Measurements from ENCODE around the gene INTS7. TPM values are rescaled to one million over a fixed set of nuclear protein-coding genes. Genes with fewer than 3 reads are reported as not detected.

Gene INTS7
- total and polyA plus RNA-seq, 7 experiments from 2014 or later = 7.3 to 33.5 (median 8.6) TPM

GRCh38 chr1:211975152-211975941 lies 60.0 kb downstream of the INTS7 start:
- ATAC-seq = no peak
- no peaks in the 10 kb centered on the region for H3K4me1 ChIP-seq (ENCODE audit: control insufficient read depth in 2 of 2, insufficient read depth in 2 of 2, low read length in 2 of 2)
- CTCF ChIA-PET = no interaction called here
- Mint-ChIP-seq H3K9me3 (no peaks in the 10 kb centered on the region), H3K36me3 (peaks cover 18 to 61% (median 35%) of the 10 kb centered on the region in 5 donors), H3K4me3 (no peak overlapping the region), H3K27ac (peak overlapping the region in 2 of 9 donors; percentile 36 to 39), H3K4me1 (peaks cover 0 to 4% (median 0%) of the 10 kb centered on the region in 7 donors), H3K27me3 (no peaks in the 10 kb centered on the region)
- DNase-seq = no peak
- H3K27ac ChIP-seq (ENCODE audit: low read depth, low read length) = no peak overlapping the region
- no peak overlapping the region for H3K4me3 ChIP-seq (ENCODE audit: low read length)
- peaks cover 0 to 21% (median 0%) of the 10 kb centered on the region in 3 experiments for H3K36me3 ChIP-seq (ENCODE audit: control insufficient read depth in 2 of 3, insufficient read depth in 3 of 3, low read length in 3 of 3)
- POLR2A ChIA-PET = no interaction called here
- no peaks in the 10 kb centered on the region for H3K9me3 ChIP-seq (ENCODE audit: control insufficient read depth in 2 of 3, low read length in 3 of 3)
- H3K27me3 ChIP-seq (ENCODE audit: control insufficient read depth in 2 of 2, insufficient read depth in 2 of 2, low read length in 2 of 2) = no peaks in the 10 kb centered on the region
- intact Hi-C loops (cut with micrococcal nuclease) = no loop called here

GRCh38 chr1:211973541-211973940 lies 61.8 kb downstream of the INTS7 start:
- Mint-ChIP-seq H3K4me1 (peaks cover 0 to 4% (median 0%) of the 10 kb centered on the region in 7 donors), H3K36me3 (peaks cover 6 to 57% (median 29%) of the 10 kb centered on the region in 5 donors), H3K9me3 (no peaks in the 10 kb centered on the region), H3K27me3 (no peaks in the 10 kb centered on the region), H3K4me3 (no peak overlapping the region), H3K27ac (no peak overlapping the region)
- ATAC-seq = no peak
- Histone ChIP-seq H3K36me3 (ENCODE audit: control insufficient read depth in 2 of 3, insufficient read depth in 3 of 3, low read length in 3 of 3) (peaks cover 0 to 10% (median under 1%) of the 10 kb centered on the region in 3 experiments), H3K9me3 (ENCODE audit: control insufficient read depth in 2 of 3, low read length in 3 of 3) (no peaks in the 10 kb centered on the region), H3K4me1 (ENCODE audit: control insufficient read depth in 2 of 2, insufficient read depth in 2 of 2, low read length in 2 of 2) (no peaks in the 10 kb centered on the region), H3K27ac (ENCODE audit: low read depth, low read length) (no peak overlapping the region), H3K27me3 (ENCODE audit: control insufficient read depth in 2 of 2, insufficient read depth in 2 of 2, low read length in 2 of 2) (no peaks in the 10 kb centered on the region), H3K4me3 (ENCODE audit: low read length) (no peak overlapping the region)
- no peak for DNase-seq
- intact Hi-C loops (cut with micrococcal nuclease) = no loop called here
- CTCF ChIA-PET = no interaction called here
- POLR2A ChIA-PET = no interaction called here

GRCh38 chr1:211968200-211968834 lies 67.0 kb downstream of the INTS7 start:
- no peak for DNase-seq
- no peak for ATAC-seq
- no peak overlapping the region for H3K27ac Mint-ChIP-seq
- H3K4me3 Mint-ChIP-seq = no peak overlapping the region
- Histone ChIP-seq H3K36me3 (ENCODE audit: control insufficient read depth in 2 of 3, insufficient read depth in 3 of 3, low read length in 3 of 3) (peaks cover 0 to 5% (median 4%) of the 10 kb centered on the region in 3 experiments), H3K4me1 (ENCODE audit: control insufficient read depth in 2 of 2, insufficient read depth in 2 of 2, low read length in 2 of 2) (no peaks in the 10 kb centered on the region), H3K4me3 (ENCODE audit: low read length) (no peak overlapping the region), H3K9me3 (ENCODE audit: control insufficient read depth in 2 of 3, low read length in 3 of 3) (no peaks in the 10 kb centered on the region), H3K27ac (ENCODE audit: low read depth, low read length) (no peak overlapping the region), H3K27me3 (ENCODE audit: control insufficient read depth in 2 of 2, insufficient read depth in 2 of 2, low read length in 2 of 2) (no peaks in the 10 kb centered on the region)
- peaks cover 4 to 52% (median 47%) of the 10 kb centered on the region in 5 donors for H3K36me3 Mint-ChIP-seq
- intact Hi-C loops (cut with micrococcal nuclease) = no loop called here
- H3K4me1 Mint-ChIP-seq = peaks cover 0 to 11% (median 0%) of the 10 kb centered on the region in 7 donors
- peaks cover 0 to 10% (median 1%) of the 10 kb centered on the region in 11 donors for H3K9me3 Mint-ChIP-seq
- ChIA-PET CTCF (no interaction called here), POLR2A (no interaction called here)
- no peaks in the 10 kb centered on the region for H3K27me3 Mint-ChIP-seq

DNA sequence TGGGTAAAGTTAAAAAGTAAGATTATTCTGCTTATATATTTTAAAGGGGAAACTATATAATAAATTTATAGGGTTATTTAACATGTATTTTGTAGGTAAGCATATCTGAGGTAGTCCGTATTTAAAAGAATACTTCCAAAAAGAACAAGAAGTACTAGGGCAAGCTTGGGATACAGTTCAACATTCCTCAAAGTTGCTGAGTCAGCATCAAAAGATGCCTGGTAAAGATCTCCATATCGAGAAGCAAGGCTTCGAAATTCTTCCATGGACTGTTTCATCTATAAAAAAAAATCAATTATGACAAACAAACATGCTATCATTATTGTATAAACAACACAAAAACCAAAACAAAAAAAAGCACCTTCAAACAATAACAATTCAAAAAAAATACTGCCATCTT lies 67.7 kb downstream of the INTS7 start:
- Mint-ChIP-seq H3K4me3 (no peak overlapping the region), H3K9me3 (peaks cover 0 to 15% (median 1%) of the 10 kb centered on the region in 11 donors), H3K27me3 (no peaks in the 10 kb centered on the region), H3K27ac (no peak overlapping the region), H3K4me1 (peaks cover 0 to 11% (median 0%) of the 10 kb centered on the region in 7 donors), H3K36me3 (peaks cover 7 to 59% (median 53%) of the 10 kb centered on the region in 5 donors)
- intact Hi-C loops (cut with micrococcal nuclease) = no loop called here
- DNase-seq (no peak), ATAC-seq (no peak)
- ChIA-PET CTCF (no interaction called here), POLR2A (no interaction called here)
- Histone ChIP-seq H3K27ac (ENCODE audit: low read depth, low read length) (no peak overlapping the region), H3K27me3 (ENCODE audit: control insufficient read depth in 2 of 2, insufficient read depth in 2 of 2, low read length in 2 of 2) (no peaks in the 10 kb centered on the region), H3K9me3 (ENCODE audit: control insufficient read depth in 2 of 3, low read length in 3 of 3) (no peaks in the 10 kb centered on the region), H3K4me1 (ENCODE audit: control insufficient read depth in 2 of 2, insufficient read depth in 2 of 2, low read length in 2 of 2) (no peaks in the 10 kb centered on the region), H3K4me3 (ENCODE audit: low read length) (no peak overlapping the region), H3K36me3 (ENCODE audit: control insufficient read depth in 2 of 3, insufficient read depth in 3 of 3, low read length in 3 of 3) (peaks cover 0 to 5% (median 4%) of the 10 kb centered on the region in 3 experiments)

DNA sequence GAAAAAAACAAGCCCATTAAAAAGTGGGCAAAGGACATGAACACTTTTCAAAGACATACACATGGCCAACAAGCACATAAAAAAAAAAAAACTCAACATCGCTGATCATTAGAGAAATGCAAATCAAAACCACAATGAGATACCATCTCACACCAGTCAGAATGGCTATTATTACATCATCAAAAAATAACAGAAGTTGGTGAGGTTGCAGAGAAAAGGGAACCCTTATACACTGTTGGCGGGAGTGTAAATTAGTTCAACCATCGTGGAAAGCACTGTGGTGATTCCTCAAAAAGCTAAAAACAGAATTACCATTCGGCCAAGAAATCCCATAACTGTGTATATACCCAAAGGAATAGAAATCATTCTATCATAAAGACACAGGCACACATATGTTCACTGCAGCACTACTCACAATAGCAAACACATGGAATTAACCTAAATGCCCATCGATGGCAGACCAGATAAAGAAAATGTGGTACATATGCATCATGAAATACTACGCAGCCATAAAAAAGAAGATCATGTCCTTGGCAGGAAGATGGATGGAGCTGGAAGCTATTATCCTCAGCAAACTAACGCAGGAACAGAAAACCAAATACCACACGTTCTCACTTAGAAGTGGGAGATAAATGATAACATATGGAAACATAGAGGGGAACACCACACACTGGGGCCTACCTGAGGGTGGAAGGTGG lies 70.1 kb downstream of the INTS7 start:
- intact Hi-C loops (cut with micrococcal nuclease) = no loop called here
- Mint-ChIP-seq H3K4me3 (no peak overlapping the region), H3K27ac (no peak overlapping the region), H3K4me1 (peaks cover 0 to 11% (median 0%) of the 10 kb centered on the region in 7 donors), H3K9me3 (peaks cover 0 to 18% (median 1%) of the 10 kb centered on the region in 11 donors), H3K27me3 (no peaks in the 10 kb centered on the region), H3K36me3 (peaks cover 14 to 73% (median 65%) of the 10 kb centered on the region in 5 donors)
- H3K4me1 ChIP-seq (ENCODE audit: control insufficient read depth in 2 of 2, insufficient read depth in 2 of 2, low read length in 2 of 2) = no peaks in the 10 kb centered on the region
- H3K9me3 ChIP-seq (ENCODE audit: control insufficient read depth in 2 of 3, low read length in 3 of 3) = no peaks in the 10 kb centered on the region
- no peaks in the 10 kb centered on the region for H3K27me3 ChIP-seq (ENCODE audit: control insufficient read depth in 2 of 2, insufficient read depth in 2 of 2, low read length in 2 of 2)
- no peak for DNase-seq
- CTCF ChIA-PET = no interaction called here
- POLR2A ChIA-PET = no interaction called here
- no peak overlapping the region for H3K27ac ChIP-seq (ENCODE audit: low read depth, low read length)
- peak; percentile 41 for ATAC-seq
- H3K36me3 ChIP-seq (ENCODE audit: control insufficient read depth in 2 of 3, insufficient read depth in 3 of 3, low read length in 3 of 3) = peaks cover 0 to 8% (median 6%) of the 10 kb centered on the region in 3 experiments
- H3K4me3 ChIP-seq (ENCODE audit: low read length) = no peak overlapping the region

- H3K4me3 Mint-ChIP-seq = no peak overlapping the region
- Histone ChIP-seq H3K36me3 (ENCODE audit: control insufficient read depth in 2 of 3, insufficient read depth in 3 of 3, low read length in 3 of 3) (peaks cover 0 to 12% (median 3%) of the 10 kb centered on the region in 3 experiments), H3K4me1 (ENCODE audit: control insufficient read depth in 2 of 2, insufficient read depth in 2 of 2, low read length in 2 of 2) (no peaks in the 10 kb centered on the region), H3K4me3 (ENCODE audit: low read length) (no peak overlapping the region), H3K27me3 (ENCODE audit: control insufficient read depth in 2 of 2, insufficient read depth in 2 of 2, low read length in 2 of 2) (no peaks in the 10 kb centered on the region), H3K9me3 (ENCODE audit: control insufficient read depth in 2 of 3, low read length in 3 of 3) (no peaks in the 10 kb centered on the region), H3K27ac (ENCODE audit: low read depth, low read length) (no peak overlapping the region)
- peaks cover 0 to 10% (median 0%) of the 10 kb centered on the region in 7 donors for H3K4me1 Mint-ChIP-seq
- H3K36me3 Mint-ChIP-seq = peaks cover 13 to 78% (median 70%) of the 10 kb centered on the region in 5 donors
- H3K27ac Mint-ChIP-seq = peak overlapping the region in 1 of 9 donors; percentile 51
- POLR2A ChIA-PET = no interaction called here
- CTCF ChIA-PET = no interaction called here
- H3K9me3 Mint-ChIP-seq = peaks cover 0 to 14% (median 1%) of the 10 kb centered on the region in 11 donors
- no peaks in the 10 kb centered on the region for H3K27me3 Mint-ChIP-seq
- intact Hi-C loops (cut with micrococcal nuclease) = no loop called here
- no peak for ATAC-seq
- DNase-seq = no peak
Observed at GRCh38 chr1:211959680-211960079, 75.7 kb downstream of the INTS7 start.

Measured in naive thymus-derived CD4-positive, alpha-beta T cell (primary cell).